K562 (cell line): Measurements from ENCODE around the gene REC8. TPM values are rescaled to one million over a fixed set of nuclear protein-coding genes. Genes with fewer than 3 reads are reported as not detected.

Experiments
- AFF4 ChIP-seq: sonication (generic); formaldehyde crosslinking; IDR thresholded peaks from 2 replicates; pipeline ENCODE4 v1.8.0; 2023; ENCODE audit warnings: mild to moderate bottlenecking, missing genetic modification reagents
- BMI1 ChIP-seq: fragments of 150-350 bp; IDR thresholded peaks from 2 replicates; pipeline ENCODE4 v1.6.1; 2014; ENCODE audit warnings: low read length
- CGGBP1 ChIP-seq: fragments of 250-450 bp; sonication (Bioruptor Pico); IDR thresholded peaks from 2 replicates; pipeline ENCODE4 v1.9.0; 2021; ENCODE audit warnings: mild to moderate bottlenecking
- CREB1 ChIP-seq, 2 experiments: sonication (generic) in 1 of 2; formaldehyde crosslinking in 1 of 2; IDR thresholded peaks; 2 replicates each; pipeline versions ENCODE4 v1.6.1 to v1.8.0; 2012 to 2022; ENCODE audit warnings: inconsistent platforms in 1 of 2, mild to moderate bottlenecking in 1 of 2, missing genetic modification reagents in 1 of 2, moderate library complexity in 1 of 2
- CTBP1 ChIP-seq: fragments of 450-650 bp; IDR thresholded peaks from 2 replicates; pipeline ENCODE4 v1.6.1; 2016; ENCODE audit warnings: borderline replicate concordance
- DNMT1 ChIP-seq: fragments of 450-650 bp; IDR thresholded peaks from 2 replicates; pipeline ENCODE4 v1.6.1; 2016; ENCODE audit warnings: antibody characterized with exemption, mild to moderate bottlenecking
- ELF4 ChIP-seq: fragments of 450-650 bp; formaldehyde crosslinking; IDR thresholded peaks from 2 replicates; pipeline ENCODE4 v1.4.0; 2022; ENCODE audit warnings: missing genetic modification characterization
- FOSL1 ChIP-seq: fragments of 200-800 bp; sonication (Bioruptor generic); conservative IDR thresholded peaks from 2 replicates; pipeline ENCODE4 v1.6.1; 2016; ENCODE audit warnings: missing genetic modification characterization, missing compliant biosample characterization
- FOXK1 ChIP-seq: sonication (generic); formaldehyde crosslinking; IDR thresholded peaks from 2 replicates; pipeline ENCODE4 v1.8.0; 2022; ENCODE audit warnings: missing genetic modification reagents, mild to moderate bottlenecking, borderline replicate concordance
- GTF2A2 ChIP-seq: IDR thresholded peaks from 2 replicates; pipeline ENCODE4 v1.6.1; 2016; ENCODE audit warnings: mild to moderate bottlenecking, missing genetic modification characterization, missing compliant biosample characterization
- GTF2E2 ChIP-seq: fragments of 200-800 bp; sonication (Bioruptor generic); IDR thresholded peaks from 2 replicates; pipeline ENCODE4 v1.6.1; 2016; ENCODE audit warnings: missing genetic modification characterization, missing compliant biosample characterization
- KLF16 ChIP-seq: IDR thresholded peaks from 2 replicates; pipeline ENCODE4 v1.6.1; 2016; ENCODE audit warnings: antibody characterized with exemption
- MTF1 ChIP-seq: fragments of 250-450 bp; sonication (Bioruptor Pico); IDR thresholded peaks from 2 replicates; pipeline ENCODE4 v1.9.0; 2021; ENCODE audit warnings: moderate library complexity, mild to moderate bottlenecking, inconsistent platforms, borderline replicate concordance
- NEUROD1 ChIP-seq: fragments of 150-350 bp; IDR thresholded peaks from 2 replicates; pipeline ENCODE4 v1.6.1; 2014; ENCODE audit warnings: borderline replicate concordance, low read length, low read depth; ENCODE audit not compliant: partially characterized antibody
- PTBP1 ChIP-seq: fragments of 200-400 bp; formaldehyde crosslinking; IDR thresholded peaks from 2 replicates; pipeline ENCODE4 v1.6.1; 2017; ENCODE audit warnings: low read depth, low read length
- RFX7 ChIP-seq: fragments of 250-450 bp; sonication (Bioruptor Pico); IDR thresholded peaks from 2 replicates; pipeline ENCODE4 v1.5.1; 2021; ENCODE audit warnings: mild to moderate bottlenecking
- SOX6 ChIP-seq: fragments of 450-650 bp; IDR thresholded peaks from 2 replicates; pipeline ENCODE4 v1.6.1; 2014; ENCODE audit warnings: mild to moderate bottlenecking
- TAL1 ChIP-seq: fragments of 450-650 bp; IDR thresholded peaks from 2 replicates; pipeline ENCODE4 v1.6.1; 2016; ENCODE audit warnings: mild to moderate bottlenecking
- TBL1XR1 ChIP-seq, 2 experiments: IDR thresholded peaks; 2 replicates each; pipeline ENCODE4 v1.6.1; 2012; ENCODE audit warnings: improper control_type of control experiment in 2 of 2, low read length in 2 of 2, mild to moderate bottlenecking in 1 of 2
- YBX1 ChIP-seq: fragments of 450-650 bp; IDR thresholded peaks from 2 replicates; pipeline ENCODE4 v1.7.1; 2016; ENCODE audit warnings: mild to moderate bottlenecking
- ZSCAN29 ChIP-seq: fragments of 450-650 bp; IDR thresholded peaks from 2 replicates; pipeline ENCODE4 v1.6.1; 2017
- polyA plus RNA-seq, 8 experiments: library from polyadenylated mRNA; depleted of rRNA in 4 of 8; stranded (reverse) in 5 of 8; unstranded in 3 of 8; fragments of >200 nt; fragmentation: Nextera tagmentation in 2 of 8; fragmentation: Illumina TruSeq in 1 of 8; extraction: Ambion mirVana in 2 of 8; extraction: Trizol in 1 of 8; gene quantifications; 2 replicates each; pipeline versions ENCODE4 v1.2.1 to v1.2.3, GENCODE V29; 2011 to 2014; ENCODE audit warnings: inconsistent platforms in 1 of 8, missing spikeins in 1 of 8
- total RNA-seq, 7 experiments: library from RNA; depleted of rRNA in 6 of 7; stranded (reverse); fragments of >200 nt in 6 of 7; fragmentation: Illumina TruSeq in 2 of 7; extraction: Trizol in 2 of 7; gene quantifications; 2 replicates each; pipeline versions ENCODE4 v1.2.1 to v1.2.3, GENCODE V29; 2011 to 2021; ENCODE audit warnings: low replicate concordance in 1 of 7
- TF ChIP-seq, protein P1 (sequence below): fragments of 450-650 bp; IDR thresholded peaks from 2 replicates; pipeline ENCODE4 v1.6.1; 2016; ENCODE audit warnings: antibody characterized with exemption
- TF ChIP-seq, protein P2 (sequence below): fragments of 250-450 bp; sonication (Bioruptor Pico); IDR thresholded peaks from 2 replicates; pipeline ENCODE4 v1.4.0; 2020; ENCODE audit warnings: borderline replicate concordance

The REC8 gene
- total and polyA plus RNA-seq, 9 of the 15 experiments (the other 6 are each of a cell fraction or from before 2014, with no cell fraction given), result 0.11 to 2.5 (median 0.85) TPM

GRCh38 chr14:24215495-24216344, 43.8 kb downstream of the REC8 start, which contains the start of gene MDP1 (continued):
- TF ChIP-seq TBL1XR1 (IDR thresholded peaks at IDR 0.05; ENCODE audit: low read length in 2 of 2), result peak in 1 of 2 experiments; percentile 47; a peak in 1 of 4 replicates
- no peak for TF ChIP-seq FOXK1 (CRISPR knock-in tag)
- TF ChIP-seq MTF1 (CRISPR knock-in tag), result no peak
- TF ChIP-seq TAL1, result no peak
- TF ChIP-seq CGGBP1, result no peak
- TF ChIP-seq ELF4 (CRISPR knock-in tag), result no peak
- TF ChIP-seq NEUROD1, result no peak
- no peak for TF ChIP-seq KLF16
- TF ChIP-seq, protein P1, sequence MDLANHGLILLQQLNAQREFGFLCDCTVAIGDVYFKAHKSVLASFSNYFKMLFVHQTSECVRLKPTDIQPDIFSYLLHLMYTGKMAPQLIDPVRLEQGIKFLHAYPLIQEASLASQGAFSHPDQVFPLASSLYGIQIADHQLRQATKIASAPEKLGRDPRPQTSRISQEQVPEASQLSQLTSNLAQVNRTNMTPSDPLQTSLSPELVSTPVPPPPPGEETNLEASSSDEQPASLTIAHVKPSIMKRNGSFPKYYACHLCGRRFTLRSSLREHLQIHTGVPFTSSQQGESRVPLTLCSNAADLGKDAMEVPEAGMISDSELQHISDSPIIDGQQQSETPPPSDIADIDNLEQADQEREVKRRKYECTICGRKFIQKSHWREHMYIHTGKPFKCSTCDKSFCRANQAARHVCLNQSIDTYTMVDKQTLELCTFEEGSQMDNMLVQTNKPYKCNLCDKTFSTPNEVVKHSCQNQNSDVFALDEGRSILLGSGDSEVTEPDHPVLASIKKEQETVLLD, result no peak
- no peak for TF ChIP-seq DNMT1
- peak; percentile 88 for TF ChIP-seq CREB1 (IDR thresholded peaks at IDR 0.05)
- TF ChIP-seq CREB1 (CRISPR knock-in tag; IDR thresholded peaks at IDR 0.05), result peak; percentile 93
- TF ChIP-seq FOSL1 (tag), result no peak; the same call in 1 of the 2 replicates
- TF ChIP-seq, protein P2, sequence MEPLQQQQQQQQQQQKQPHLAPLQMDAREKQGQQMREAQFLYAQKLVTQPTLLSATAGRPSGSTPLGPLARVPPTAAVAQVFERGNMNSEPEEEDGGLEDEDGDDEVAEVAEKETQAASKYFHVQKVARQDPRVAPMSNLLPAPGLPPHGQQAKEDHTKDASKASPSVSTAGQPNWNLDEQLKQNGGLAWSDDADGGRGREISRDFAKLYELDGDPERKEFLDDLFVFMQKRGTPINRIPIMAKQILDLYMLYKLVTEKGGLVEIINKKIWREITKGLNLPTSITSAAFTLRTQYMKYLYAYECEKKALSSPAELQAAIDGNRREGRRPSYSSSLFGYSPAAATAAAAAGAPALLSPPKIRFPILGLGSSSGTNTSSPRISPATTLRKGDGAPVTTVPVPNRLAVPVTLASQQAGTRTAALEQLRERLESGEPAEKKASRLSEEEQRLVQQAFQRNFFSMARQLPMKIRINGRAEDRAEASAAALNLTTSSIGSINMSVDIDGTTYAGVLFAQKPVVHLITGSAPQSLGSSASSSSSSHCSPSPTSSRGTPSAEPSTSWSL (CRISPR knock-in tag), result no peak
- TF ChIP-seq PTBP1, result no peak
- peak; percentile 81; the same call in 1 of the 2 replicates for TF ChIP-seq CTBP1
- TF ChIP-seq YBX1, result no peak
- TF ChIP-seq GTF2E2 (tag), result no peak
- TF ChIP-seq ZSCAN29, result 0 out of 2 replicates have a peak, but pooled peaks have one; percentile 26
- no peak for TF ChIP-seq BMI1
- no peak for TF ChIP-seq RFX7 (CRISPR knock-in tag)
- TF ChIP-seq AFF4 (CRISPR knock-in tag), result no peak
- TF ChIP-seq SOX6, result no peak
- no peak for TF ChIP-seq GTF2A2 (tag)
